Psoas muscle (tissue), 8 donors: ENCODE data around the gene RGS3. TPM values are rescaled to one million over a fixed set of nuclear protein-coding genes. Genes with fewer than 3 reads are reported as not detected.

Source experiments
- ATAC-seq, 4 donors: fragments of 200-7000 bp; cut with Tn5 transposase; one replicate each; pipeline ENCODE4 v1.9.1; 2020; ENCODE audit warnings: moderate library complexity in 3 of 4, mild to moderate bottlenecking in 2 of 4
- DNase-seq, 2 donors: peaks; one replicate each; pipeline ENCODE4 v3.0.0-alpha.2; 2020
- H3K27ac ChIP-seq: fragments of 200-600 bp; one replicate; pipeline ENCODE4 v1.8.0; 2022
- H3K27me3 ChIP-seq, 3 donors: fragments of 200-600 bp in 1 of 3; one replicate each; pipeline versions ENCODE4 v1.6.1 to v1.8.0; 2013 to 2022; ENCODE audit warnings: low read length in 2 of 3, mild to moderate bottlenecking in 2 of 3, moderate library complexity in 1 of 3; ENCODE audit not compliant: insufficient read depth in 3 of 3
- H3K36me3 ChIP-seq, 2 donors: fragments of 200-600 bp in 1 of 2; one replicate each; pipeline versions ENCODE4 v1.6.1 to v1.8.0; 2013 to 2022; ENCODE audit warnings: low read depth in 1 of 2, mild to moderate bottlenecking in 1 of 2, moderate library complexity in 1 of 2; ENCODE audit not compliant: insufficient read depth in 1 of 2
- H3K4me1 ChIP-seq: fragments of 200-600 bp; one replicate; pipeline ENCODE4 v1.8.0; 2022
- H3K4me3 ChIP-seq: fragments of 200-600 bp; one replicate; pipeline ENCODE4 v1.8.0; 2022; ENCODE audit warnings: mild to moderate bottlenecking
- H3K9me3 ChIP-seq: fragments of 200-600 bp; one replicate; pipeline ENCODE4 v1.8.0; 2022
- CTCF ChIP-seq: fragments of 200-600 bp; IDR thresholded peaks from one replicate; pipeline ENCODE4 v1.8.0; 2022; ENCODE audit warnings: antibody characterized with exemption
- WGBS, 3 donors: extraction: QIAGEN DNeasy Blood & Tissue Kit; methylation state at CpG; one replicate each; pipeline versions ENCODE4 v1.1.6 to v1.1.7; 2013; 5-methylcytosine and 5-hydroxymethylcytosine counted together
- intact Hi-C, 2 donors: fragments of 100-400 bp; cut with DNase I; formaldehyde crosslinking; loops; one replicate each; pipeline versions ENCODE4 v1.11.0 to v1.14.2; 2022
- polyA plus RNA-seq, 3 donors: library from polyadenylated mRNA; stranded (reverse); fragments of 200-250 nt; gene quantifications; one replicate each; pipeline ENCODE4 v1.2.3, GENCODE V29; 2013
- total RNA-seq, 4 donors: library from RNA; stranded (reverse); fragmentation: NEBNext Ultra II Directional in 2 of 4; extraction: Animal tissue kit (Norgen Biotek cat#: 25700) in 2 of 4; gene quantifications; one replicate each; pipeline versions ENCODE4 v1.2.1 to v1.2.4, GENCODE V29; 2021 to 2023
- donor health status: healthy with polysubstance abuse.
- donor health status: DM: no; HTN: no; CAD: no; lungs with moderate emphysema.
- donor health status: Bipolar disorder and iron deficiency.
- donor health status: healthy.
- donor health status: DM: yes; HTN: yes; CAD: no.
- donor health status: DM: no; HTN: no; CAD: no.
- donor health status: DM: no; HTN: no; CAD: no.
- donor health status: DM: yes; HTN: yes; CAD: no.

Gene RGS3
- total and polyA plus RNA-seq, 7 donors: 7.1 to 38.1 (median 14.6) TPM

DNA sequence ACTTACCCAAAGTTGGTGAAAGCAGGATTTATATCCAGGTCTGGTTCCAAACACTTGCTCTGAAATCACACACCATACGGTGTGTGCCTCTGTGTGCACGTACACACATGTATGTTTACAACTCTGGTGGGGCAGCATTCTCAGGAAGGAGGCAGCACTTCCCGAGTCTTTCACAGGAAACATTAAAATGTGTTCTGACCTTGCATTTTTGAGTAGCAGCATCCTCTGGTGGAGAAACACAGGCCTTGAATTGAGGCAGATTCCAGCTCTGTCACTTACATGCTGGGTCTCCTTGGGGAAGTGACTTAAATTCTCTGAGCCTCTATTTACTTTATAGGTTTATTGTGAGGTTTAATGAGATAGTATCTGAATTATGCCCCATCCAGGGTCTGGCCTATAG is 126.4 kb downstream of the RGS3 start:
- ATAC-seq: no peak
- intact Hi-C loops: loop anchor here (2.0 to 10.0 kb wide), 3 partner anchors 145 to 315 kb away; partner anchors contain the start of genes ALAD (in 1 of the 2), CDC26 (in 1 of the 2) and PRPF4 (in 1 of the 2)
- no peaks in the 10 kb centered on the region for H3K27me3 ChIP-seq
- H3K27ac ChIP-seq: peak overlapping the region; percentile 61
- WGBS, 3 donors: 34 to 48% (median 38%) methylated on average over 3 of the region's 3 CpGs
- H3K4me3 ChIP-seq: no peak overlapping the region
- H3K36me3 ChIP-seq: peaks cover 0 to under 1% of the 10 kb centered on the region in 2 donors
- DNase-seq: peak in 1 of 2 donors; percentile 2
- H3K9me3 ChIP-seq: no peaks in the 10 kb centered on the region
- TF ChIP-seq CTCF: peak; percentile 45
- peaks cover 17% of the 10 kb centered on the region for H3K4me1 ChIP-seq

DNA sequence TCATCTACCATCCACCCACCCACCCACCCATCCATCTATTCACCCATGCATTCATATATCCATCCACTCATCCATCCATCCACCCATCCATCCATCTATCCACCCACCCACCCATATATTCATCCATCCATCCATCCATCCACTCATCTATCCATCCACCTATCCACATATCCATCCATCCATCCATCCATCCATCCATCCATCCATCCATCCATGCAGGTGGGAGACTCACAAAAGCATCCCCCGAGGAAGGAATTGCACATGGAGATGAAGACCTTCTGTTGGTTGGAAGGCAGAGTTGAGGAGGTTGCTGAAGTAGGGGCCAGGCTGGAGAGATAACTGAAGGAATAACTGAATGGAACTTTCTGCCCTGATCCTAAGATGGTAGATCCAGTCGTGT is 126.9 kb downstream of the RGS3 start:
- Histone ChIP-seq H3K4me3 (no peak overlapping the region), H3K27me3 (no peaks in the 10 kb centered on the region), H3K36me3 (no peaks in the 10 kb centered on the region), H3K27ac (peak overlapping the region; percentile 60), H3K4me1 (peaks cover 21% of the 10 kb centered on the region), H3K9me3 (no peaks in the 10 kb centered on the region)
- intact Hi-C loops: loop anchor here in 1 of 2 donors (5.0 to 10.0 kb wide), 2 partner anchors 188 to 316 kb away; partner anchors contain the start of genes ALAD, CDC26 and PRPF4
- no peak for TF ChIP-seq CTCF
- 79 to 88% (median 86%) methylated on average over 2 of the region's 2 CpGs for WGBS, 3 donors
- ATAC-seq: no peak
- no peak for DNase-seq

- peak; percentile 97 for TF ChIP-seq CTCF
- peak; percentile 63 to 75 (median 72) for ATAC-seq
- H3K4me3 ChIP-seq: no peak overlapping the region
- intact Hi-C loops: loop anchor here (1.0 to 10.0 kb wide), 3 partner anchors 64 to 316 kb away; partner anchors contain the start of genes ALAD (in 1 of the 2), CDC26 (in 1 of the 2) and PRPF4 (in 1 of the 2)
- H3K9me3 ChIP-seq: no peaks in the 10 kb centered on the region
- WGBS, 3 donors: 38 to 57% (median 54%) methylated on average over 20 of the region's 20 CpGs
- H3K36me3 ChIP-seq: peaks cover 0 to 8% of the 10 kb centered on the region in 2 donors
- H3K27me3 ChIP-seq: no peaks in the 10 kb centered on the region
- peaks cover 29% of the 10 kb centered on the region for H3K4me1 ChIP-seq
- H3K27ac ChIP-seq: peak overlapping the region; percentile 60
- peak; percentile 81 to 91 for DNase-seq
Measured at GRCh38 chr9:113590991-113591898, 127.7 kb downstream of the RGS3 start.

- 70 to 74% (median 73%) methylated on average over 7 of the region's 7 CpGs for WGBS, 3 donors
- DNase-seq (peak in 1 of 2 donors; percentile 4), ATAC-seq (no peak)
- intact Hi-C loops: loop anchor here (1.0 to 10.0 kb wide), 4 partner anchors 45 to 317 kb away; partner anchors contain the start of genes ALAD (in 1 of the 2), CDC26 (in 1 of the 2) and PRPF4 (in 1 of the 2)
- Histone ChIP-seq H3K4me1 (peaks cover 30% of the 10 kb centered on the region), H3K9me3 (no peaks in the 10 kb centered on the region), H3K27ac (no peak overlapping the region), H3K27me3 (no peaks in the 10 kb centered on the region), H3K36me3 (peaks cover 0 to 16% of the 10 kb centered on the region in 2 donors), H3K4me3 (no peak overlapping the region)
- TF ChIP-seq CTCF: no peak
Measured at GRCh38 chr9:113591899-113592625, 128.5 kb downstream of the RGS3 start.
